ENCODE data around the gene FBH1.

The FBH1 gene

DNA sequence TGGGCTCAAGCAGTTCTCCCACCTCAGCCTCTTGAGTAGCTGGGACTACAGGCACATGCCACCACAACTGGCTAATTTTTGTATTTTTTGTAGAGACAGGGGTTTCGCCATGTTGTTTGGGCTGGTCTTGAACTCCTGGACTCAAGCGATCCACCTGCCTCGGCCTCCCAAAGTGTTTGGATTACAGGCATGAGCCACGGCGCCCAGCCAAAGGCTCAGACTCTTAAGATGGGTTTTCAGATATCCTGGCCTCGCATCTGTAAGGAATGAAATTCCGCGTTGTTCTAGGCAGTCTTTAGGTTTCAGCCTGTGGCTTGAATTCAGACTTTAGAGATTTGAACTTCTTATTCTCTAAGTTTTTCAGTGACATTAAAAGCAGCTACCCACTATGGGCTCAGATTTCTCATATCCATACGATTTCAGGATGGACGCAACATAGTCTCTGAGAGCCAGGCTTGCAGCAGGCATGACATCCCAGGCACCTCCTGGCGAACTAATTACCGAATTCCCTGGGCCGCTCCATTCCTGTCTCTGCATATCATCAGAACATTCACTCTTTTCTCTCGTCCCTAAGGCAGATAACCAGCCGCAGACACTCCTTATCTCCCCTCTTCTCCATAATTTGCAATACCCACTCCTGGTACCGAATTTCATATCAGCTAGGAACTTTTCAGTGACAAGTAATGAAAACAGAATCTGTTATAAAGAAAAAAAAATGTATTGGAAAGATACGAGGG is 57.6 kb downstream of the FBH1 start:
- TF ChIP-seq EZH2 (IDR thresholded peaks at IDR 0.05; ENCODE audit: borderline replicate concordance, low read depth, low read length, severe bottlenecking): no peak
- TF ChIP-seq, protein P1, sequence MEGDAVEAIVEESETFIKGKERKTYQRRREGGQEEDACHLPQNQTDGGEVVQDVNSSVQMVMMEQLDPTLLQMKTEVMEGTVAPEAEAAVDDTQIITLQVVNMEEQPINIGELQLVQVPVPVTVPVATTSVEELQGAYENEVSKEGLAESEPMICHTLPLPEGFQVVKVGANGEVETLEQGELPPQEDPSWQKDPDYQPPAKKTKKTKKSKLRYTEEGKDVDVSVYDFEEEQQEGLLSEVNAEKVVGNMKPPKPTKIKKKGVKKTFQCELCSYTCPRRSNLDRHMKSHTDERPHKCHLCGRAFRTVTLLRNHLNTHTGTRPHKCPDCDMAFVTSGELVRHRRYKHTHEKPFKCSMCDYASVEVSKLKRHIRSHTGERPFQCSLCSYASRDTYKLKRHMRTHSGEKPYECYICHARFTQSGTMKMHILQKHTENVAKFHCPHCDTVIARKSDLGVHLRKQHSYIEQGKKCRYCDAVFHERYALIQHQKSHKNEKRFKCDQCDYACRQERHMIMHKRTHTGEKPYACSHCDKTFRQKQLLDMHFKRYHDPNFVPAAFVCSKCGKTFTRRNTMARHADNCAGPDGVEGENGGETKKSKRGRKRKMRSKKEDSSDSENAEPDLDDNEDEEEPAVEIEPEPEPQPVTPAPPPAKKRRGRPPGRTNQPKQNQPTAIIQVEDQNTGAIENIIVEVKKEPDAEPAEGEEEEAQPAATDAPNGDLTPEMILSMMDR (IDR thresholded peaks at IDR 0.05; ENCODE audit: borderline replicate concordance, extremely low read depth, low read length, poor library complexity, severe bottlenecking): no peak
- Histone ChIP-seq H3K4me2 (ENCODE audit: insufficient read depth, low read length) (no peak overlapping the region), H3K4me1 (ENCODE audit: insufficient read depth, low read length) (no peaks in the 10 kb centered on the region), H4K20me1 (ENCODE audit: insufficient read depth, low read length) (no peaks in the 10 kb centered on the region), H3K27ac (ENCODE audit: low read length) (no peak overlapping the region), H2AFZ (ENCODE audit: low read depth, low read length) (no peak overlapping the region), H3K36me3 (ENCODE audit: insufficient read depth, low read length) (no peaks in the 10 kb centered on the region), H3K79me2 (ENCODE audit: insufficient read depth, low read length) (no peaks in the 10 kb centered on the region), H3K4me3 (ENCODE audit: low read depth in 1 of 2, low read length in 2 of 2) (no peak overlapping the region), H3K27me3 (ENCODE audit: insufficient read depth, low read length, poor library complexity) (no peaks in the 10 kb centered on the region), H3K9me3 (ENCODE audit: insufficient read depth, low read length, severe bottlenecking) (no peaks in the 10 kb centered on the region), H3K9ac (ENCODE audit: low read depth, low read length) (no peak overlapping the region)
- ATAC-seq (ENCODE audit: insufficient read depth, low read depth) (no peak), DNase-seq (no peak)

DNA sequence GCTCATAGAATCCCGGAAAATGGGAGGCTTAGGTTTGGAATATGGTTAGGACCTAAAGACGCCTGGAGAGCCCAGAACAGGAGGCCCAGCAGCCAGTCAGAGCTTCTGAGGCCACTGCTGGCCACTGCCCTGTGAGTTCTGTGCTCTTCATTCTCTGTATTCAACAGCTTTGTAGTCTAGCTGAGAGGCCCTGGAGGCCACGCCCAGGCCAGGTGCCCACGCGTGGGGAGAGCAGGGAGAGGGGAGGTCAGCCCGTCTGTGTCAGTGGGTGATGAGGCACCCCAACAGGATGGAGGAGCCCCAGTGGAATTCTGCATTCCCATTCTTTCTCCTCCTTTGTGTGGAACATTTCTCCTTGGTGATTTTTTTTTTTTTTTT is 58.2 kb downstream of the FBH1 start:
- H3K79me2 ChIP-seq (ENCODE audit: insufficient read depth, low read length): no peaks in the 10 kb centered on the region
- no peak overlapping the region for H3K4me2 ChIP-seq (ENCODE audit: insufficient read depth, low read length)
- H3K36me3 ChIP-seq (ENCODE audit: insufficient read depth, low read length): no peaks in the 10 kb centered on the region
- no peak overlapping the region for H2AFZ ChIP-seq (ENCODE audit: low read depth, low read length)
- TF ChIP-seq, protein P1 (IDR thresholded peaks at IDR 0.05; ENCODE audit: borderline replicate concordance, extremely low read depth, low read length, poor library complexity, severe bottlenecking): no peak
- TF ChIP-seq EZH2 (IDR thresholded peaks at IDR 0.05; ENCODE audit: borderline replicate concordance, low read depth, low read length, severe bottlenecking): no peak
- no peak overlapping the region for H3K9ac ChIP-seq (ENCODE audit: low read depth, low read length)
- H3K27me3 ChIP-seq (ENCODE audit: insufficient read depth, low read length, poor library complexity): no peaks in the 10 kb centered on the region
- ATAC-seq (ENCODE audit: insufficient read depth, low read depth) (no peak), DNase-seq (no peak)
- no peaks in the 10 kb centered on the region for H3K9me3 ChIP-seq (ENCODE audit: insufficient read depth, low read length, severe bottlenecking)
- no peak overlapping the region for H3K27ac ChIP-seq (ENCODE audit: low read length)
- H3K4me1 ChIP-seq (ENCODE audit: insufficient read depth, low read length): no peaks in the 10 kb centered on the region
- H3K4me3 ChIP-seq (ENCODE audit: low read depth in 1 of 2, low read length in 2 of 2): no peak overlapping the region
- no peaks in the 10 kb centered on the region for H4K20me1 ChIP-seq (ENCODE audit: insufficient read depth, low read length)

GRCh38 chr10:5949009-5949759 is 59.1 kb downstream of the FBH1 start:
- Histone ChIP-seq H3K79me2 (ENCODE audit: insufficient read depth, low read length) (no peaks in the 10 kb centered on the region), H3K4me2 (ENCODE audit: insufficient read depth, low read length) (no peak overlapping the region), H3K9ac (ENCODE audit: low read depth, low read length) (no peak overlapping the region), H4K20me1 (ENCODE audit: insufficient read depth, low read length) (no peaks in the 10 kb centered on the region), H2AFZ (ENCODE audit: low read depth, low read length) (no peak overlapping the region), H3K27ac (ENCODE audit: low read length) (no peak overlapping the region), H3K9me3 (ENCODE audit: insufficient read depth, low read length, severe bottlenecking) (no peaks in the 10 kb centered on the region), H3K27me3 (ENCODE audit: insufficient read depth, low read length, poor library complexity) (no peaks in the 10 kb centered on the region), H3K4me3 (ENCODE audit: low read depth in 1 of 2, low read length in 2 of 2) (no peak overlapping the region), H3K4me1 (ENCODE audit: insufficient read depth, low read length) (no peaks in the 10 kb centered on the region), H3K36me3 (ENCODE audit: insufficient read depth, low read length) (no peaks in the 10 kb centered on the region)
- peak; percentile 15 for DNase-seq
- 0 out of 3 replicates have a peak, but pooled peaks have one; percentile 33 for ATAC-seq (ENCODE audit: insufficient read depth, low read depth)
- TF ChIP-seq EZH2 (IDR thresholded peaks at IDR 0.05; ENCODE audit: borderline replicate concordance, low read depth, low read length, severe bottlenecking): no peak
- TF ChIP-seq, protein P1 (IDR thresholded peaks at IDR 0.05; ENCODE audit: borderline replicate concordance, extremely low read depth, low read length, poor library complexity, severe bottlenecking): peak; percentile 51

Measured in DND-41 (cell line).